H9 (cell line): Measurements from ENCODE around the gene GIMAP7. TPM values are rescaled to one million over a fixed set of nuclear protein-coding genes. Genes with fewer than 3 reads are reported as not detected.

Source experiments
- DNase-seq: peaks from one replicate; pipeline ENCODE4 v3.0.0-alpha.2; 2017
- H2AFZ ChIP-seq: one replicate; pipeline ENCODE4 v1.6.1; 2013; ENCODE audit warnings: mild to moderate bottlenecking, low read length, control low read depth, moderate library complexity
- H2AK5ac ChIP-seq: 2 replicates; pipeline ENCODE4 v1.6.1; 2013; ENCODE audit warnings: low read length, control low read depth, mixed read lengths; ENCODE audit not compliant: insufficient read length
- H2BK120ac ChIP-seq: one replicate; pipeline ENCODE4 v1.6.1; 2013; ENCODE audit warnings: low read depth, mild to moderate bottlenecking, low read length, control low read depth, inconsistent platforms; ENCODE audit not compliant: poor library complexity, severe bottlenecking
- H2BK12ac ChIP-seq: 2 replicates; pipeline ENCODE4 v1.6.1; 2013; ENCODE audit warnings: low read length, control low read depth, mixed read lengths, low read depth; ENCODE audit not compliant: insufficient read length
- H2BK15ac ChIP-seq: 2 replicates; pipeline ENCODE4 v1.6.1; 2013; ENCODE audit warnings: low read depth, low read length, control low read depth
- H2BK20ac ChIP-seq: one replicate; pipeline ENCODE4 v1.6.1; 2013; ENCODE audit warnings: low read depth, mild to moderate bottlenecking, low read length, control low read depth, inconsistent platforms; ENCODE audit not compliant: poor library complexity, severe bottlenecking
- H2BK5ac ChIP-seq: 2 replicates; pipeline ENCODE4 v1.6.1; 2013; ENCODE audit warnings: low read length, control low read depth, mixed read lengths; ENCODE audit not compliant: insufficient read length
- H3K14ac ChIP-seq: 2 replicates; pipeline ENCODE4 v1.6.1; 2013; ENCODE audit warnings: low read length, control low read depth; ENCODE audit not compliant: insufficient read depth
- H3K18ac ChIP-seq: 2 replicates; pipeline ENCODE4 v1.6.1; 2013; ENCODE audit warnings: low read depth, mild to moderate bottlenecking, mixed read lengths, low read length, control low read depth; ENCODE audit not compliant: insufficient read length
- H3K23ac ChIP-seq: 2 replicates; pipeline ENCODE4 v1.6.1; 2013; ENCODE audit warnings: low read length, control low read depth, mixed read lengths, low read depth; ENCODE audit not compliant: insufficient read length
- H3K23me2 ChIP-seq: 2 replicates; pipeline ENCODE4 v1.6.1; 2013; ENCODE audit warnings: low read depth, mild to moderate bottlenecking, mixed read lengths, low read length, control low read depth; ENCODE audit not compliant: insufficient read length, poor library complexity, severe bottlenecking
- H3K27ac ChIP-seq: 2 replicates; pipeline ENCODE4 v1.5.1; 2013; ENCODE audit warnings: low read length, control low read depth, mixed read lengths, low read depth; ENCODE audit not compliant: insufficient read length
- H3K27me3 ChIP-seq: 2 replicates; pipeline ENCODE4 v1.6.1; 2013; ENCODE audit warnings: low read length, control low read depth, inconsistent platforms; ENCODE audit not compliant: insufficient read depth
- H3K4ac ChIP-seq: 2 replicates; pipeline ENCODE4 v1.6.1; 2013; ENCODE audit warnings: low read depth, mild to moderate bottlenecking, control low read depth, inconsistent platforms, low read length, moderate library complexity
- H3K4me1 ChIP-seq: 2 replicates; pipeline ENCODE4 v1.6.1; 2013; ENCODE audit warnings: low read length, control low read depth, inconsistent platforms; ENCODE audit not compliant: insufficient read depth
- H3K4me2 ChIP-seq: 2 replicates; pipeline ENCODE4 v1.6.1; 2013; ENCODE audit warnings: low read length, control low read depth, mixed read lengths; ENCODE audit not compliant: insufficient read length, insufficient read depth
- H3K56ac ChIP-seq: 2 replicates; pipeline ENCODE4 v1.6.1; 2013; ENCODE audit warnings: low read depth, mild to moderate bottlenecking, mixed read lengths, low read length, control low read depth; ENCODE audit not compliant: insufficient read length
- H3K79me1 ChIP-seq: 2 replicates; pipeline ENCODE4 v1.6.1; 2013; ENCODE audit warnings: low read depth, mild to moderate bottlenecking, moderate library complexity, low read length, control low read depth, inconsistent platforms; ENCODE audit not compliant: insufficient read depth, poor library complexity, severe bottlenecking
- H3K79me2 ChIP-seq: 2 replicates; pipeline ENCODE4 v1.6.1; 2013; ENCODE audit warnings: low read length, control low read depth, inconsistent platforms; ENCODE audit not compliant: insufficient read depth
- H3K9ac ChIP-seq: 2 replicates; pipeline ENCODE4 v1.6.1; 2013; ENCODE audit warnings: low read length, control low read depth, mixed read lengths; ENCODE audit not compliant: insufficient read length; ENCODE audit errors: extremely low read depth
- H3K9me3 ChIP-seq: one replicate; pipeline ENCODE4 v1.6.1; 2013; ENCODE audit warnings: low read depth, low read length, inconsistent platforms; ENCODE audit not compliant: control insufficient read depth
- H3T11ph ChIP-seq: one replicate; pipeline ENCODE4 v1.6.1; 2013; ENCODE audit warnings: mild to moderate bottlenecking, low read length, control low read depth, inconsistent platforms
- H4K20me1 ChIP-seq: one replicate; pipeline ENCODE4 v1.6.1; 2013; ENCODE audit not compliant: control insufficient read depth, insufficient read length, insufficient read depth
- H4K5ac ChIP-seq: 2 replicates; pipeline ENCODE4 v1.6.1; 2013; ENCODE audit warnings: low read depth, mild to moderate bottlenecking, mixed read lengths, low read length, control low read depth; ENCODE audit not compliant: insufficient read length
- H4K8ac ChIP-seq: replicated peaks from 2 replicates; pipeline ENCODE4 v1.6.1; 2013; ENCODE audit warnings: low read length, control low read depth, mixed read lengths, low read depth; ENCODE audit not compliant: insufficient read length
- H4K91ac ChIP-seq: 2 replicates; pipeline ENCODE4 v1.6.1; 2013; ENCODE audit warnings: low read depth, mild to moderate bottlenecking, moderate library complexity, mixed read lengths, low read length, control low read depth; ENCODE audit not compliant: insufficient read length
- H3K27ac Mint-ChIP-seq, 3 experiments: 2 replicates in 2 of 3; 3 replicates in 1 of 3; pipeline ENCODE4 v1.8.0; 2020 to 2021; ENCODE audit warnings: mixed read lengths in 3 of 3, mild to moderate bottlenecking in 1 of 3, moderate library complexity in 1 of 3
- H3K27me3 Mint-ChIP-seq: 2 replicates; pipeline ENCODE4 v1.8.0; 2021; ENCODE audit warnings: low read depth, mild to moderate bottlenecking, moderate library complexity, mixed read lengths
- H3K36me3 Mint-ChIP-seq, 3 experiments: 2 replicates in 2 of 3; 3 replicates in 1 of 3; pipeline ENCODE4 v1.8.0; 2020 to 2021; ENCODE audit warnings: low read depth in 3 of 3, mixed read lengths in 3 of 3; ENCODE audit not compliant: insufficient read depth in 1 of 3
- H3K4me1 Mint-ChIP-seq, 2 experiments: 2 replicates each; pipeline ENCODE4 v1.8.0; 2020; ENCODE audit warnings: mixed read lengths in 2 of 2
- H3K4me3 Mint-ChIP-seq, 2 experiments: 2 replicates in 1 of 2; 3 replicates in 1 of 2; pipeline ENCODE4 v1.8.0; 2020 to 2021; ENCODE audit warnings: mild to moderate bottlenecking in 2 of 2, mixed read lengths in 2 of 2, moderate library complexity in 1 of 2
- H3K9me3 Mint-ChIP-seq, 2 experiments: 2 replicates in 1 of 2; 3 replicates in 1 of 2; pipeline ENCODE4 v1.8.0; 2020; ENCODE audit warnings: mild to moderate bottlenecking in 2 of 2, mixed read lengths in 2 of 2, moderate library complexity in 1 of 2
- CTCF ChIP-seq: fragments of 200-600 bp; sonication (generic); conservative IDR thresholded peaks from 3 replicates; pipeline ENCODE4 v1.8.0; 2021; ENCODE audit warnings: antibody characterized with exemption, mild to moderate bottlenecking
- WGBS: extraction: QIAGEN DNeasy Blood & Tissue Kit; methylation state at CpG from one replicate; pipeline ENCODE4 v1.1.7; 2013; ENCODE audit warnings: missing lambda C conversion rate, low lambda C conversion rate, mixed read lengths; ENCODE audit not compliant: insufficient read length; ENCODE audit errors: extremely low coverage; 5-methylcytosine and 5-hydroxymethylcytosine counted together
- total RNA-seq: library from RNA; stranded (reverse); gene quantifications from 2 replicates; pipeline ENCODE4 v1.2.1, GENCODE V29; 2021

GIMAP7 gene
- total RNA-seq, 1 experiment from 2014 or later = not detected

DNA sequence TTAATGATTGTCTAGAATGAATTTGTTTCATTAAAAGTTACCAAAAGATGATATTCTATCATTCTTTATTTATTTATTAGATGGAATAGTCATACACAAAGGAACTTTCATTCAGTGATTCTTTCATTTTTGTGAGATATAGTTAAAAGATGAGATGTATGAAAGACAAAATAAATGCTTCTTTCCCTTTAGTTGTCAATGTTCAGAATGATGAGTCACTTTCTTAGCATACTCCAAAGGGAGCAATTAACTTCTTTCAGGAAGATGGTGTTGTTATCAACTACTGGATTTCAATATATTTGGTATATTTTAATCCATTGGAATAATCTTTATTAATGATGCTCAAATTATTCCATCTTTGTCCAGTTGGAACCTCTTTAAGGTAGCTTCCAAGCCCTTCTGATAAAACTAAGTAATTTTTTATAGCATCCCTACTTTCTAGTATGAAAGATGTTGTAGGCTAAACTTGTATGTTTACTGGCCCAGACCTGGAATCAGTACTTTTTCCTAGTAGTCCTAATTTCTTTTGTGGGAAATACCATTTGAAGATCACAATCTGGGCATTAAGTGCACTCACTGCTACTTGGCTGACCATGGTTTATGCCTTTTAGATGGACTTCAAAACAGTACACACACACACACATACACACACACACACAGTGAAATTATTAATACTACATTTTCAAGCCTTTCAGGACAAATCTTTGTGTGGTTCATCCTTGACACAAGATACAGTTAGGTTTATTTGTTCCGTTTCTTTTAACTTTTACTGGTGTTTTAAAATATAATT, 2.5 kb downstream of the GIMAP7 start:
- no peaks in the 10 kb centered on the region for H3K9me3 ChIP-seq
- no peak overlapping the region for H3K27ac ChIP-seq
- H3K4me3 Mint-ChIP-seq = no peak overlapping the region
- H2BK12ac ChIP-seq = no peak overlapping the region
- no peak for TF ChIP-seq CTCF
- H3K36me3 Mint-ChIP-seq = no peaks in the 10 kb centered on the region; a peak in 1 of 7 replicates
- peaks cover 9 to 10% of the 10 kb centered on the region in 2 experiments for H3K4me1 Mint-ChIP-seq
- no peak overlapping the region for H2BK20ac ChIP-seq
- no peak overlapping the region for H3K4me2 ChIP-seq
- H3K56ac ChIP-seq = no peak overlapping the region
- WGBS = no CpG with 5 or more reads among the region's 1 CpG
- H2BK5ac ChIP-seq = no peak overlapping the region
- no peak overlapping the region for H2AK5ac ChIP-seq
- H3K14ac ChIP-seq = no peak overlapping the region
- H4K5ac ChIP-seq = no peak overlapping the region
- no peak overlapping the region for H2BK120ac ChIP-seq
- H3K9ac ChIP-seq = no peak overlapping the region
- H3K23ac ChIP-seq = no peak overlapping the region
- H3K23me2 ChIP-seq = no peaks in the 10 kb centered on the region
- H2BK15ac ChIP-seq = no peak overlapping the region
- H3K79me2 ChIP-seq = no peaks in the 10 kb centered on the region
- no peak overlapping the region for H3K4ac ChIP-seq
- no peak overlapping the region for H3K27ac Mint-ChIP-seq
- H4K8ac ChIP-seq = no peak overlapping the region
- H3T11ph ChIP-seq = no peak overlapping the region
- H3K9me3 Mint-ChIP-seq = no peaks in the 10 kb centered on the region
- no peaks in the 10 kb centered on the region for H4K20me1 ChIP-seq
- no peak overlapping the region for H4K91ac ChIP-seq
- no peak overlapping the region for H2AFZ ChIP-seq
- no peaks in the 10 kb centered on the region; the same call in 1 of the 2 replicates for H3K27me3 ChIP-seq
- H3K18ac ChIP-seq = no peak overlapping the region
- DNase-seq = no peak
- H3K27me3 Mint-ChIP-seq = peaks cover 40% of the 10 kb centered on the region
- no peaks in the 10 kb centered on the region for H3K79me1 ChIP-seq
- H3K4me1 ChIP-seq = no peaks in the 10 kb centered on the region
